ENCODE measurements around the gene SLC66A2. TPM values are rescaled to one million over a fixed set of nuclear protein-coding genes. Genes with fewer than 3 reads are reported as not detected.
A peak's percentile ranks its signal among the peaks of the same experiment; 100 is the strongest.
"Not testable (repeated sequence)": the region's sequence is repeated elsewhere in the genome, so short reads cannot be mapped to it uniquely, and the experiment has no call there.

The SLC66A2 gene
- total RNA-seq, 1 experiment from 2014 or later: 37.7 TPM

- Histone ChIP-seq H3K9me3 (replicated peaks) (0 out of 2 replicates have a peak, but pooled peaks cover 5% of the 10 kb centered on the region), H3K27ac (no peak overlapping the region), H3K4me3 (no peak overlapping the region), H3K36me3 (no peaks in the 10 kb centered on the region), H3K27me3 (replicated peaks) (no peaks in the 10 kb centered on the region), H3K4me1 (replicated peaks) (no peaks in the 10 kb centered on the region)
- DNase-seq (ENCODE audit: low read depth in 1 of 2, low spot score in 2 of 2): no peak
Observed at GRCh38 chr18:79872527-79873444, 78.7 kb downstream of the SLC66A2 start.

- no peak overlapping the region for H3K4me3 ChIP-seq
- H3K4me1 ChIP-seq (replicated peaks): no peaks in the 10 kb centered on the region
Observed at GRCh38 chr18:79871481-79872091, 79.9 kb downstream of the SLC66A2 start.

GRCh38 chr18:79871026-79871390, 80.4 kb downstream of the SLC66A2 start:
- H3K9me3 ChIP-seq (replicated peaks): 0 out of 2 replicates have a peak, but pooled peaks cover 5% of the 10 kb centered on the region
- no peaks in the 10 kb centered on the region for H3K4me1 ChIP-seq (replicated peaks)
- H3K27ac ChIP-seq: no peak overlapping the region
- DNase-seq (ENCODE audit: low read depth in 1 of 2, low spot score in 2 of 2): no peak
- no peaks in the 10 kb centered on the region for H3K36me3 ChIP-seq
- H3K4me3 ChIP-seq: no peak overlapping the region
- H3K27me3 ChIP-seq (replicated peaks): no peaks in the 10 kb centered on the region

More at GRCh38 chr18:79871481-79872091, 79.9 kb downstream of the SLC66A2 start:
- H3K27ac ChIP-seq: no peak overlapping the region
- no peaks in the 10 kb centered on the region for H3K36me3 ChIP-seq
- DNase-seq (ENCODE audit: low read depth in 1 of 2, low spot score in 2 of 2): no peak
- H3K27me3 ChIP-seq (replicated peaks): no peaks in the 10 kb centered on the region
- 0 out of 2 replicates have a peak, but pooled peaks cover 5% of the 10 kb centered on the region for H3K9me3 ChIP-seq (replicated peaks)

GRCh38 chr18:79870301-79871025, 81.0 kb downstream of the SLC66A2 start:
- DNase-seq (ENCODE audit: low read depth in 1 of 2, low spot score in 2 of 2): no peak

GRCh38 chr18:79869591-79870300, 81.7 kb downstream of the SLC66A2 start:
- no peak overlapping the region for H3K27ac ChIP-seq
- no peak overlapping the region for H3K4me3 ChIP-seq
- no peak for DNase-seq (ENCODE audit: low read depth in 1 of 2, low spot score in 2 of 2)
- no peaks in the 10 kb centered on the region for H3K4me1 ChIP-seq (replicated peaks)
- no peaks in the 10 kb centered on the region for H3K27me3 ChIP-seq (replicated peaks)
- H3K36me3 ChIP-seq: no peaks in the 10 kb centered on the region
- H3K9me3 ChIP-seq (replicated peaks): 0 out of 2 replicates have a peak, but pooled peaks cover 5% of the 10 kb centered on the region

More at GRCh38 chr18:79870301-79871025, 81.0 kb downstream of the SLC66A2 start:
- H3K4me1 ChIP-seq (replicated peaks): no peaks in the 10 kb centered on the region
- H3K4me3 ChIP-seq: no peak overlapping the region
- 0 out of 2 replicates have a peak, but pooled peaks cover 5% of the 10 kb centered on the region for H3K9me3 ChIP-seq (replicated peaks)
- H3K36me3 ChIP-seq: no peaks in the 10 kb centered on the region
- H3K27me3 ChIP-seq (replicated peaks): no peaks in the 10 kb centered on the region
- no peak overlapping the region for H3K27ac ChIP-seq

GRCh38 chr18:79868811-79869541, 82.5 kb downstream of the SLC66A2 start:
- no peak for DNase-seq (ENCODE audit: low read depth in 1 of 2, low spot score in 2 of 2)
- no peak overlapping the region for H3K27ac ChIP-seq

GRCh38 chr18:79868168-79868784, 83.2 kb downstream of the SLC66A2 start:
- Histone ChIP-seq H3K27ac (no peak overlapping the region), H3K4me1 (replicated peaks) (no peaks in the 10 kb centered on the region), H3K9me3 (replicated peaks) (0 out of 2 replicates have a peak, but pooled peaks cover 5% of the 10 kb centered on the region), H3K36me3 (no peaks in the 10 kb centered on the region), H3K4me3 (no peak overlapping the region), H3K27me3 (replicated peaks) (no peaks in the 10 kb centered on the region)
- DNase-seq (ENCODE audit: low read depth in 1 of 2, low spot score in 2 of 2): peak in 1 of 2 experiments; percentile 46

More at GRCh38 chr18:79868811-79869541, 82.5 kb downstream of the SLC66A2 start:
- Histone ChIP-seq H3K27me3 (replicated peaks) (no peaks in the 10 kb centered on the region), H3K4me1 (replicated peaks) (no peaks in the 10 kb centered on the region), H3K36me3 (no peaks in the 10 kb centered on the region), H3K4me3 (no peak overlapping the region), H3K9me3 (replicated peaks) (0 out of 2 replicates have a peak, but pooled peaks cover 5% of the 10 kb centered on the region)

- Histone ChIP-seq H3K4me1 (replicated peaks) (no peaks in the 10 kb centered on the region), H3K27me3 (replicated peaks) (no peaks in the 10 kb centered on the region), H3K4me3 (no peak overlapping the region), H3K27ac (no peak overlapping the region), H3K36me3 (no peaks in the 10 kb centered on the region), H3K9me3 (replicated peaks) (0 out of 2 replicates have a peak, but pooled peaks cover 8% of the 10 kb centered on the region)
- no peak for DNase-seq (ENCODE audit: low read depth in 1 of 2, low spot score in 2 of 2)
Observed at GRCh38 chr18:79867666-79868065, 83.8 kb downstream of the SLC66A2 start.

GRCh38 chr18:79866889-79867574, 84.4 kb downstream of the SLC66A2 start:
- Histone ChIP-seq H3K36me3 (no peaks in the 10 kb centered on the region), H3K27ac (no peak overlapping the region), H3K27me3 (replicated peaks) (no peaks in the 10 kb centered on the region), H3K4me3 (no peak overlapping the region), H3K4me1 (replicated peaks) (no peaks in the 10 kb centered on the region), H3K9me3 (replicated peaks) (0 out of 2 replicates have a peak, but pooled peaks cover 8% of the 10 kb centered on the region)
- DNase-seq (ENCODE audit: low read depth in 1 of 2, low spot score in 2 of 2): peak in 1 of 2 experiments; percentile 30

- H3K36me3 ChIP-seq; DNase-seq (ENCODE audit: low read depth in 1 of 2, low spot score in 2 of 2); H3K27me3 ChIP-seq (replicated peaks); H3K4me3 ChIP-seq; H3K9me3 ChIP-seq (replicated peaks); H3K4me1 ChIP-seq (replicated peaks); H3K27ac ChIP-seq: not testable (repeated sequence)
Observed at GRCh38 chr18:79865951-79866350, 85.5 kb downstream of the SLC66A2 start.

GRCh38 chr18:79864955-79865354, 86.5 kb downstream of the SLC66A2 start:
- not testable (repeated sequence) for H3K4me1 ChIP-seq (replicated peaks); H3K4me3 ChIP-seq; H3K36me3 ChIP-seq; H3K27ac ChIP-seq; H3K27me3 ChIP-seq (replicated peaks); H3K9me3 ChIP-seq (replicated peaks)
- DNase-seq (ENCODE audit: low read depth in 1 of 2, low spot score in 2 of 2): peak in 1 of 2 experiments; percentile 24
